ENCODE data around the gene IPCEF1. TPM values are rescaled to one million over a fixed set of nuclear protein-coding genes. Genes with fewer than 3 reads are reported as not detected.

Gene IPCEF1
- total and polyA plus RNA-seq, 2 of the 4 experiments (the other 2 are of a cell fraction) = under 0.01 to 0.03 TPM

GRCh38 chr6:154406301-154406700 is 49.7 kb upstream of the IPCEF1 start:
- no peak for TF ChIP-seq NFE2L2 (IDR thresholded peaks at IDR 0.05; ENCODE audit: low read depth, low read length)
- TF ChIP-seq MAFK (IDR thresholded peaks at IDR 0.05; ENCODE audit: low read depth, low read length) = no peak
- TF ChIP-seq SMC3 (IDR thresholded peaks at IDR 0.05; ENCODE audit: low read depth, low read length) = no peak
- TF ChIP-seq CEBPB (IDR thresholded peaks at IDR 0.05; ENCODE audit: low read depth, low read length) = no peak
- no peak for TF ChIP-seq RCOR1 (IDR thresholded peaks at IDR 0.05; ENCODE audit: insufficient replicate concordance, low read length)
- TF ChIP-seq RAD21 (IDR thresholded peaks at IDR 0.05; ENCODE audit: low read length) = no peak
- TF ChIP-seq MAZ (IDR thresholded peaks at IDR 0.05; ENCODE audit: borderline replicate concordance, low read depth, low read length) = no peak
- TF ChIP-seq FOS (IDR thresholded peaks at IDR 0.05; ENCODE audit: low read depth, low read length) = no peak
- TF ChIP-seq CTCF (conservative IDR thresholded peaks at IDR 0.05; ENCODE audit: low read depth, low read length) = no peak
- no peak for TF ChIP-seq MXI1 (IDR thresholded peaks at IDR 0.05; ENCODE audit: borderline replicate concordance, low read depth, low read length)
- no peak for TF ChIP-seq CHD1 (IDR thresholded peaks at IDR 0.05; ENCODE audit: low read depth, low read length)
- TF ChIP-seq ELK1 (IDR thresholded peaks at IDR 0.05; ENCODE audit: borderline replicate concordance, low read depth, low read length) = no peak
- peak overlapping the region; percentile 47 for H2BK5ac ChIP-seq (ENCODE audit: low read depth, low read length, poor library complexity, severe bottlenecking)
- no TSS peak for BruUV-seq (replicated peaks)
- peak overlapping the region; percentile 94; the same call in 2 of the 3 replicates for H2BK15ac ChIP-seq (ENCODE audit: low read depth, low read length)
- H2BK20ac ChIP-seq (ENCODE audit: low read depth, low read length) = peak overlapping the region; percentile 97
- 93% methylated on average over 2 of the region's 20 CpGs; no CpG with 5 or more reads in 1 of the 2 experiments for WGBS, 2 experiments (ENCODE audit: extremely low coverage in 2 of 2, insufficient read length in 1 of 2)
- H3K9me1 ChIP-seq (ENCODE audit: insufficient read depth, low read length) = 0 out of 2 replicates have a peak, but pooled peaks cover 7% of the 10 kb centered on the region
- POLR2A ChIA-PET (ENCODE audit: unreplicated experiment) = no interaction called here
- CTCF ChIA-PET = no interaction called here
- peak overlapping the region; percentile 94 for H3K4ac ChIP-seq (ENCODE audit: low read depth, low read length)
- H3K18ac ChIP-seq (ENCODE audit: low read depth, low read length) = peak overlapping the region; percentile 95; the same call in 1 of the 2 replicates
- peak overlapping the region; percentile 18 for H4K5ac ChIP-seq (ENCODE audit: low read depth, low read length)
- ATAC-seq (ENCODE audit: low read depth) = no peak
- H2AK9ac ChIP-seq (replicated peaks; ENCODE audit: low read depth, low read length, poor library complexity) = peak overlapping the region; percentile 83
- dilution Hi-C loops (cut with HindIII; ENCODE audit: low sequenced_read_pairs, unreplicated experiment) = no loop called here
- no peak overlapping the region for H3K27ac ChIP-seq (ENCODE audit: insufficient read depth, low read length)
- intact Hi-C loops (cut with micrococcal nuclease) = no loop called here
- H3K23ac ChIP-seq (ENCODE audit: low read depth, low read length) = peak overlapping the region; percentile 76; the same call in 1 of the 2 replicates
- H3K4me2 ChIP-seq (ENCODE audit: low read depth, low read length) = no peak overlapping the region
- H3K9ac ChIP-seq (ENCODE audit: low read depth, low read length) = no peak overlapping the region
- H2BK120ac ChIP-seq (ENCODE audit: low read depth, low read length) = peak overlapping the region; percentile 94
- no peak for DNase-seq
- H3K9me3 ChIP-seq (ENCODE audit: control insufficient read depth, insufficient read depth, low read length) = peaks cover under 1% of the 10 kb centered on the region; the same call in 1 of the 2 replicates
- peak overlapping the region; percentile 4; the same call in 1 of the 2 replicates for H3K56ac ChIP-seq (ENCODE audit: extremely low read depth, insufficient read depth, low read length)
- peaks cover 14% of the 10 kb centered on the region for H3K36me3 ChIP-seq (ENCODE audit: control insufficient read depth, insufficient read depth, low read length)
- H3K79me1 ChIP-seq (ENCODE audit: low read depth in 1 of 2, low read length in 2 of 2) = peaks cover 4 to 26% of the 10 kb centered on the region in 2 experiments; a peak in 3 of 4 replicates
- H2AFZ ChIP-seq (replicated peaks; ENCODE audit: low read length, poor library complexity) = no peak overlapping the region
- H4K91ac ChIP-seq (ENCODE audit: insufficient read depth, low read depth, low read length) = peak overlapping the region; percentile 93
- H3K14ac ChIP-seq (replicated peaks; ENCODE audit: low read depth, low read length) = peak overlapping the region; percentile 70; the same call in 1 of the 2 replicates
- in situ Hi-C loops (cut with MboI; ENCODE audit: low sequenced_read_pairs) = no loop called here
- no peaks in the 10 kb centered on the region for H3K27me3 ChIP-seq (ENCODE audit: control insufficient read depth, insufficient read depth, low read length)
- peak overlapping the region; percentile 44 to 86; a peak in 2 of 4 replicates for H4K8ac ChIP-seq (ENCODE audit: low read depth in 2 of 2, low read length in 2 of 2)
- H3K4me3 ChIP-seq (ENCODE audit: insufficient read depth, low read depth, low read length) = no peak overlapping the region
- H4K20me1 ChIP-seq (ENCODE audit: insufficient read depth, low read length) = no peaks in the 10 kb centered on the region; the same call in 1 of the 2 replicates
- H3K4me1 ChIP-seq (ENCODE audit: control insufficient read depth, insufficient read depth, low read length) = peaks cover 23% of the 10 kb centered on the region
- peak overlapping the region; percentile 55 for H2AK5ac ChIP-seq (ENCODE audit: low read depth, low read length)
